MM.1S (cell line): Measurements from ENCODE around the gene TFAP2B.

Experiments
- EZH2 ChIP-seq: fragments of 300-600 bp; sonication (generic); optimal IDR thresholded peaks from 2 replicates; pipeline ENCODE3; 2017; ENCODE audit warnings: low read depth, mild to moderate bottlenecking, antibody characterized with exemption, low read length, mixed read lengths
- EZH2phosphoT487 ChIP-seq: fragments of 300-600 bp; sonication (generic); IDR thresholded peaks from 2 replicates; pipeline ENCODE4 v1.6.1; 2018; ENCODE audit warnings: antibody characterized with exemption, low read length

GRCh38 chr6:50826037-50826761 lies 7.5 kb downstream of the TFAP2B start:
- TF ChIP-seq EZH2 (no peak), EZH2phosphoT487 (no peak)
